ENCODE measurements around the gene TIAM1. TPM values are rescaled to one million over a fixed set of nuclear protein-coding genes. Genes with fewer than 3 reads are reported as not detected.

Gene TIAM1
- polyA plus RNA-seq, 3 donors, result 12.9 to 14.6 (median 13.4) TPM

DNA sequence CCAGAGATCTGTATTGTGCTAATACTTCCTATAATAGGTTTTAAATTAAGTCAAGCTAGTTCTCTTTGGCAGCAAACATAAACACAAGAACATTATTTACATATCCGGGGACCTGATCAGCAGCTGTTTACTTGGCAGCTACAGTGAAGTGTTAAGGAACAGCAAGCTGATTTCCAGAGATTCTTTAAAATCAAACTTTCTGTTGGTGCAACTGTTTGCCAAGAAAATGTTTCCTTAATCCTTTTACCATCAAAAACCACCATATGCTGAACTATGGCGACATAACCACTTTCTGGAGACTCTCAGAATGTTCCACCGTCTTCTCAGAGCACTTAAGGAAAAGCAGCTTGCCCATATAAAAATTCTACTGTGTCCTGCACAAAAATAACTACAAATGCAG, 198.8 kb downstream of the TIAM1 start:
- no peak for DNase-seq (ENCODE audit: low read depth in 3 of 3, low spot score in 2 of 3)

DNA sequence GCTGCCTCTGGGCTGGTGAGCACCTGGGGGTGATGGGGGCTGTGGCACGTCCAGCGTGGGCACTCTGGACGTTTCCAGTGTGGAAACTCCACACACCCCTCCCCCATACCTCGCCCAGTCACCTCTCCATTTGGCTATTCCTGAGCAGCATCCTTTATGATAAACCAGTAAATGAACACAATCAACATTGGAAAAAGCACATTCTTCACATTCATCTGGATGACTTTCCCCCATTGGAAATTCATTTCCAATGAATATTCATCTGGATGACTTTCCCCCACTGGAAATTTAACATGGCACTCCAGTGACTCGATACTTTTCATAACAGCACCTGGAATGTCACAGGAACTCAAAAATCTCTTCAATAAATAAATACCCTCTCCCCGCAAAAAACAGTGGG, 201.0 kb downstream of the TIAM1 start:
- no peak for DNase-seq (ENCODE audit: low read depth in 3 of 3, low spot score in 2 of 3)

DNA sequence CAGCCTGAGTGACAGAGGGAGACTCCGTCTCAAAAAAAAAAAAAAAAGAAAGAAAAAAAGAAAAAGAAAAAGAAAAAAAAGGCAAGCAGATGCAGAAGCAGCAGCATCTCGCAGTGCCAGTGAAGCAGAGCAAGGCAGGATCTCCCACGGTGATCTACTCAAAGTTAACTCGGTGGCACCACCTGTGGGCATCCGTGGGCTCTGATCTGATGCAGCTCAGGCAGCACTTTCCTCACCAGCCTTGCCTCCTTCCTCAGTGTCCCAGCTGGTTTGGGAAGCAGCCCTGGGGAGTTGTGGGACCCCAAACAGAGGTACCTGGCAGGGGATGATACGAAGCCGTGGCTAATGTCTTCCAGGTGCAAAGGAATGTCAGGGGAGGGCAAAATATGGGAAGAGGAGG, 201.5 kb downstream of the TIAM1 start:
- DNase-seq (ENCODE audit: low read depth in 3 of 3, low spot score in 2 of 3), result no peak

DNA sequence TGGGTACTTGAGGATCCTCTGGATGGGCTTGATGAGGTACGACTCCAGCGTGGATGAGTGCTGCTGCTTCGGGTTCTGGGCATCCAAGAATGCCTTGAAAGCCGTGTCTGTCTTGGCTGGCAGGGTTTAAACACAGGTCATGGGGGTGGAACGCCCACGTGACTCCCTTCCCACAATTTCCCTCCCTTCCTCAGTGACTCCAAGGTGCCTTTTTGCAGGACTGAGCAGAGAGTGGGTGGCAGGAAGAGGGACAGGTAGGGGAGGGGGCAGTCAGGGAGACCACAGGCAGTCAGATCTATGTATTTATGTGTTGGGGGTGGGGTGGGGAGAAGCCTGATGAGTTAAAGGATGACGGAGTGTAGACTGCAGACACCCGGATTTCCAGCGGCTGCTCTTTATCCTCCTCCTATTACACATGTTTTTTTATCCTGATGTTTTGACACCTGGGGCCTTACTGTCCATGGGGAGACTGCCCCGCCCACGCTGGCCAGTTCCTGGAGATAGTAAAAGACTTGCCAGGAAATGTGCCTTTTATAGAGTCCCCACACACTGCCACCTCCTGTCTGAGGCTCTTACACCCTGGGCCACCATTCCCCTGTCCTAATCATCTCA, 202.6 kb downstream of the TIAM1 start:
- DNase-seq (ENCODE audit: low read depth in 3 of 3, low spot score in 2 of 3), result no peak

DNA sequence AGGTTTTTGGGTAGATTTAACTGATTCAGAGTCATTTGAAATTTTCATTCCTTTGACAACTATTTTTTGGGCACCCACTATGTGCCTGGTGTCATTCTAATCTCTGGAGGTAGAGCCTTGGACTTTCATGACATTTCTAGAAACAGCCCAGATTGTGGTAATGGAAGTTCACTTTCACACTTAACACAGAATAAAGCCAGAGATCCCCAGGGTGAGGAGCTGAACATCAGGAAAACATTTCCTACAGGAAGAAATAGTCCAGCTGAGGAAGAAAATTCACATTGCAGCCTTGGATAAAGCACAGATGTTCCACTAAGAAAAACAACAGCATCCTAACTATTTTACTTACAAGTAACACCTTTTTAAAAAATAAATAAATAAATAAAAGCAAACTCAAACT, 203.4 kb downstream of the TIAM1 start:
- DNase-seq (ENCODE audit: low read depth in 3 of 3, low spot score in 2 of 3), result no peak

DNA sequence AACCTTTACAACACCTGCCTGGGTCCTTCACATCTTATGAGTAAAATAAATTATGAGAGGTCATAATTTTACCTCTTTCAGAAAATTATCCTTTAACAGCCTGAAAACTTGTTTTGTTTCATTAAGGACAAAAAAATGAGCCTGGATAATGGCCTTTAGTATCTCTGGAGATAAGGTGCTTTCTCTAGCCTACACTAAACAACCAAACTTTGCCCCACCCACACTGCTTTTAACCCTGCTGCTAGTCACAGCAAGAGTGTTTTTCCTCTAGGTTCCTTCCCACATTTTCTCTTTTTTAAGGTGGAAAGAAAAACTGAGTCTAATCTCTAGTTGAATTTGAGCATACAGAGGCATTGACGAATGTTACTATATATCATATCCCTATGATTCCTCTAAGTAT, 204.0 kb downstream of the TIAM1 start:
- DNase-seq (ENCODE audit: low read depth in 3 of 3, low spot score in 2 of 3), result no peak

DNA sequence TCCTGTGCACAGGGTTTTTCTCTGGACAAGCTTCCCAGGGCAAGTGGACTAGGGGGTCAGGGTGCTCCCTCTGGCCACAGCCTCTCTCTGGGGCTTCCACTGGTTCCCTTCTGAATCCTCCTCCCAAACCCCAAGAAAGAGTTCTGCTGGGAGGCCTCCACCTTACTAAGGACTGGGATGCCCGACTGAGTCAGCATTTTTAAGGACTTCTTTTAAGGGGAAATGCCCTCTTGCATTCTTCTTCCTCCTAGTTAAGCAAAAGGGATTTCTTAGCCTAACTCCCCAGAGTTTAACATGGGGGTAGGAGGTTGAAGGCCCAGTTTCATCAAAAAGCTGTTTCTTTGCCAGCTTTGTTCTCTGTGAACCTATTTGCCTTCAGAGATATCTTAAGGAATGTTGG, 206.1 kb downstream of the TIAM1 start:
- no peak for DNase-seq (ENCODE audit: low read depth in 3 of 3, low spot score in 2 of 3)

DNA sequence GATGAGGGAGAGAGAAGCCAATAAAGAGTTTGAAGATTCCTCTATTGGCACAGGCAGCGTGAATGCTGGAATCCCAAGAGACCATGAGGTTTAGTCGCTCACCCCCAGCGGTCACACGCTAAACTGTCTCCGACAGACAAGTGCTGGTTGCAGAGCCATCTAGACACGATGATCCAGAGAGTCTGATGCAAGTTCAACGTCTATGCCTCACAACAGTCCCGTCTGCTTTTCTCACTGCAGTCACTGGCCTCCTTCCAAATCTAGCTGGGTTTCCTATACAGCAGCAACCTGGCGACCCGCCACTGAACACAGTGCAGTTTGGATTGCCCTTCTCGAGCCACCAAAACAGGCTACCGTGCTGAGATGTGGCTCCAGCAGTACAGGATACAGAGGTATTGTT, 207.2 kb downstream of the TIAM1 start:
- DNase-seq (ENCODE audit: low read depth in 3 of 3, low spot score in 2 of 3), result no peak

DNA sequence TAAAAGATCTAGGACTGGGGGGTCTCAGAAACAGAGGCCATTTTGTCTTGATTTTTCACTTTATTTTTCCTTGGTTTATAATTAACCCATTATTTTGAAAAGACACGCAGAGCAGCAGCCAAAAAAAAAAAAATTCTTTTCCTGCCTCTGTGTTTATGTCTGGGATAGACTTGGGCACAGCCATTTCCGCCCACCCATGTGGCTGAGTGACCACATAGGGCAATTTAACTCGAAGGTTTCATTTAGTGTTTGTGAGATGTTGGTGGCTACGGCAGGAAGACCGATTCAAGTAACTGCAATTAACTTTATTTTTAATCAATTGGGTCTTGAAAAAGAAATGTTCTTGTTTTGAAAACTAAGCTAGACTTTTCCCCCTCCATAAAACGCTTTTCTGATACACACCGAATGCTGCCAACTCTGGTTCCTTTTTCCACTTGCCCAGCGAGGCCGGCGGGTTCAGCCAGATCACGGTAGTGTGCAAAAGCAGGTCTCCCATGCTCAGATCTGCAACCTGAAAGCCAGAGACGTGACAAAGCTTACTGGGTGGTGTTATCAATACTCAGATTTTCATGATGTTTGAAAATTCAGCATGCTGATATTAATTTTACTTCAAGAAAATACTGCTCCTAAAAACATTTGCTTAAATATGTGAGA, 208.4 kb downstream of the TIAM1 start:
- DNase-seq (ENCODE audit: low read depth in 3 of 3, low spot score in 2 of 3), result no peak

DNA sequence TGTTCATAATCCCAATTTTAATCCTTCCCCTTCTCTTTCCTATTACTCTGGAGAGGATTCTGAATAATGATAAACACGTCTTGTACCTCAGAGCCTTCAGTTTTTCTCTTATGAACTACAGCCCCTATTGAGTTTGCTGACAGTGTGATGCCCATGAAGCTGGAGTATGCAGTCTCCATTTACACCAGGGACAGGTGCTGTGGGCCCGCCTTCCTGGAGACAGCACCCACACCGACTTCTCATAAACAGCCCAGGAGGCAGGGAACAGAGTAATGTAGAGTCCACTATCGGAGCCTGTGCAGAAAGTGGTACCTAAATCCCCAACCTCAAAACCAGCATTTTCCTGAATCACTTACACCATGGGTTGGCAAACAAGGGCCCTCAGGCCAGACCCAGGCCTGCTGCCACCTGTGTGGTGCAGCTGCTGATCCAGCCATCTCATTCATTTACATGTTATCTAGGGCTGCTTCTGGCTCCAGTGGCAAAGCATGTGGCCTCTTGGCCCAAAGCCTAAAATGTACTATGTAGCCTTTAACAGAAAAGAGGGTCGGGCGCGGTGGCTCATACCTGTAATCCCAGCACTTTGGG, 210.7 kb downstream of the TIAM1 start:
- no peak for DNase-seq (ENCODE audit: low read depth in 3 of 3, low spot score in 2 of 3)

DNA sequence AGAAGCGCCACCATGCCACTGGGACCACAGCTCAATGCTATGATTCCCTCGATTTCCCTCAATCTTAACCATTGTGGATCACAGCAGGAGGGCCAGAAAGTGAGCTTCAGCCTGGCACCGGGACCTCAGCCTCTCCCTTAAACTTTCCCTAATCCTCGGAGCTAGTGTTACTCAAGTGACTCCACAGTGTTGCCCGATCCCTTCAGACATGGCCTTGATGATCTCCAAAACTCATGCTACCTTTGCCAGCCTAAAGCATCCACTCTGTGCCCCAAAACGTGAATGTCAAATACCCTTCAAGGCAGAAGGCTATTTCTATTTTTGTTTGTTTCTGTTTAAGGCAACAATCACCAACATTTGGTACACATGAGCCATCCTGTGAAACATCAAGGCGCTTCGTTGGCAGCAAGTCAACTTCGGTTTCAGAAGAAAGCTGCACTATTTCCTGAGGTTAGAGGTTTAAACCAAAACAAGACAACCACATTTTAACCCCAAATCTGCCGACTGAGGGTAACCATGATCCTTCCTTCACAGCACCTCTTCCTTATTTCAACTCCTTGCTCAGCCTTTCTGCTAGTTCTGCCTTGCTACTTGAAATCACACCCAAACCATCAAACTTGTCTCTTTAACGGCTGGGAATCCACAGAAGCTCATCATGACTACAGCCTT, 211.4 kb downstream of the TIAM1 start:
- no peak for DNase-seq (ENCODE audit: low read depth in 3 of 3, low spot score in 2 of 3)

DNA sequence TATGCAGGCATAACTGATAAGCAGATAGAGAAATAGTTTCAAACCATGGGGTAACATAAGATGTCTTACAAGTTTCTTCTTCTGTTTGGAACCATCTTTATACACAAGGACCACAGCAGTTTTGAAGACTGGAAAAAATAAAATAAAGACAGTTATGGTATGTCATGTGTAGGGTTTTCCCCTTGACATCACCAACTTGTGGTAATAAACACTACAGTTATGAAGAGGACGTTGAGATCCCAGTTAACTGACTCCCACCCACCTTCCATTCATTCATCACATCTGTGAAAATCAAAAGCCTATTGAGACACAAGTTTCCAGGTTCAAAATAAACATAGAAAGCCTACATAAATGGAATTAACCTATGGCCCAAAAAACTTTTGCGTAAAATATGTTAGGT, 213.2 kb downstream of the TIAM1 start:
- no peak for DNase-seq (ENCODE audit: low read depth in 3 of 3, low spot score in 2 of 3)

DNA sequence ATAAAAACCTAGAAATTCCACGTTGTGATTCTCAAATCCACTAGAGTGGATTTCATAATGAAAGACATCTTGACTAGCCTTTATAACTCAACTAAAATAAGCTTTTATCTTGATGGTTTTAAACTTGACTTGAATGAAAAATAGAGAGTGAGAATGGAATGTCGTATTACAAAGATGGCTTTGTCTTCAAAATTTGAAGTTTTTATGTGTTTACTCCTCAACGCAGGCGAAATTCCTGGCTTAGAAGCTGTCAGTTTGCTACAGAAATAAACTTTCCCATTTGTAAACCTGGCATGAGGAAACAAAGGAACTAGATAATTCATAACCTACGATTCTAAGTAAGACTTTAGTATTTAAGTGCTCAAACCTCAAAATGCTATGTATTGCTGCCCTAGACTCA, 215.8 kb downstream of the TIAM1 start:
- no peak for DNase-seq (ENCODE audit: low read depth in 3 of 3, low spot score in 2 of 3)

DNA sequence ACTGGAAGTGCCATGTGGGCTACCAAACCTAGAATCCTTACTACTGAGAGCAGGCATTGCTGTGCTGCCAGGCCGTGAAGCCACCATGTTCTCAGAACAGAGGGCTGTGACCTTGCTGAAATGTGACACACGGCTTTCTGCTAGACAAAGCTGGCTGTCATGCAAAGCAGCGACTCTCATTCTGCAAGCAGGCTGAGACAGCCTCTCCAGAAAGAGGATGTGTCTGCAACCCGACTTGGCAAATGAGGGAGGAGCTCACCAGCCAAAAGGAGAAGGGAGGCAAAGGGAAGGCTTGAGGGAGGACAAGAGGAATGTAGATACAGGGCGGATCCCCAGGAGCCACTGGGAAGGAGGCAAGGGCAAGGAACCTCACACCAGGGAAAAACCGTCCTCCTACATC, 220.1 kb downstream of the TIAM1 start:
- DNase-seq (ENCODE audit: low read depth in 3 of 3, low spot score in 2 of 3), result no peak

DNA sequence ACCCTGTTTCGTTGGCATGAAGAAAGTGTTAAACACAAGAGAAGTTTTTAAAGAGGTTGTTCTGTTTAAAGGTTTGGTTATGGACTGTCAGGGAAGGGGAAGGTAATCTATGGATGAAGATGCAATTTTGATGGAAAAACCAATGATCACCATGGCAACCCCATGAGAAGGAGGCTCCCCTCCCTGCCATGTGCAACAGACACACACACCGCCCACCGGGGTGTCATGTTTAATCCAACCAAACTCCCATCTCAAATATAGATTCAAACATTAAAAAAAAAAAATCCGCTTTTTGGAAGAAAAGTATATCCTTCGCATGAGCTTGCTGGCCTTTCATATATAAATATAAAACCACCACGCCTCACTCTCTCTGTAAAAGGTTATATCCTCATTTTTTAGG, 224.9 kb downstream of the TIAM1 start:
- no peak for DNase-seq (ENCODE audit: low read depth in 3 of 3, low spot score in 2 of 3)

DNA sequence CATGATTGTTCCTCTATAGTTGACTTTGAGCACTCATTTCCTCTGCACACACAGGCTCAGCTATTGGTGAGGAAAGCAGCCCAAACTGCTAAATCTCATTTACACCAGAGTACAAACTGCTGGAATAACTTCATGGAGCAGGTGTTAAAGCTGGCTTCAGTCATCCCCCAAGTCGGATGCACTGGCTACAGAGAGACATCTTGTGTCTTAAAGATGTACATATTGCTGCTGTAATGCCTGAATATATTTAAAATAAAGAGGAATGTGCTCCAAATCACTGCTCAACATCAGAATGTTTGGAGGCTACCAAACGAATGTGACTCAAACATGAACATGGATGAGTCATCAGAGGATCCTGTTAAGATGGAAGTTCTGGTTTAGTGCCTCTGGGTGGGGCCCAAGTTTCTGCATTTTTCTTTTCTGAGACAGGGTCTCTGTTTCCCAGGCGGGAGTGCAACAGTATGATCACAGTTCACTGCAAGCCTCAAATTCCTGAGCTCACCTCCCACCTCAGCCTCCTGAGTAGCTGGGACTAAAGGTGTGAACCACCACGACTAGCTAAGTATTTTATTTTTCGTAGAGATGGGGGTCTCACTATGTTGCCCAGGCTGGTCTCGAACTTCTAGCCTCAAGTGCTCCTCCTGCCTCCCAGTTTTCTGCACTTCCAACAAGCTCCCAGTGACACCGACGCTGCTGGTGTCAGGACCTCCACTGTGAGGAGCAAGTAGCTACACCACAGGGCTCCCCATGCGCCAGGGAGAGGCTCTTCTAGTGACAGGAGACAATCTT, 226.7 kb downstream of the TIAM1 start:
- DNase-seq (ENCODE audit: low read depth in 3 of 3, low spot score in 2 of 3), result no peak

DNA sequence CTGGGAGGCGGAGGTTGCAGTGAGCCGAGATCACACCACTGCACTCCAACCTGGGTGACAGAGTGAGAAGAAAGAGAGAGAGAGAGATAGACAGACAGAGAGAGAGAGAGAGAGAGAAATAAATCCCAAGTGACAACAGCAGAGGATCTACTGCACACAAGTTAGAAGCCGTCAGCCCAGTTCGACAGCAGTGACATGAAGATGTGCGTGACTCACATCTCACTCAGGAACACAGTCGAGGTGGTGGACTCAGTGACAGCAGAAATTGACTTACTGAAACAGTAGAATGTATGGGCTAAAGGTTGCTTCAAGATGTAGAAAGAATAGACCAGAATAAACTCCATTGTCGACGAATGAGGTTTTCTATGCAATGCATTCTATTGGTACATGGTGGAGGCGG, 228.8 kb downstream of the TIAM1 start:
- no peak for DNase-seq (ENCODE audit: low read depth in 3 of 3, low spot score in 2 of 3)

DNA sequence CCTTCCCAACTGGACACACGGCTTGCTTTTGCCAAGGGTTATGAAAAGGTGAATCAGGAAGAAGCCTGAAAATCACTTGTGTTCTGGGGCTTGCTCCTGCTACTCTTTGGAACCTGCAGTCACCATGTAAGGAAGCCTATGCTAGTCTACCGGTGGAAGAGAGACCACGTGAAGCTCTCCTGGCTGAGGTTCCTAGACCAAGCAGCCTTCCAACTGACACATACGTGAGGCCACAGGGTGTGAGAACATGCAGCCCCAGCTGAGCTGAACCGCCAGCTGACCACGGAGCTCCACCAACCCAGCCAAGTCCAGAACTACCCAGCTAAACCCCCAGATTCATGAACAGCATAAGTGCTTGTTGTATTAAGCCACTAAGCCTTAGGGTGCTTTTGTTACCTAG, 233.0 kb downstream of the TIAM1 start:
- no peak for DNase-seq (ENCODE audit: low read depth in 3 of 3, low spot score in 2 of 3)

DNA sequence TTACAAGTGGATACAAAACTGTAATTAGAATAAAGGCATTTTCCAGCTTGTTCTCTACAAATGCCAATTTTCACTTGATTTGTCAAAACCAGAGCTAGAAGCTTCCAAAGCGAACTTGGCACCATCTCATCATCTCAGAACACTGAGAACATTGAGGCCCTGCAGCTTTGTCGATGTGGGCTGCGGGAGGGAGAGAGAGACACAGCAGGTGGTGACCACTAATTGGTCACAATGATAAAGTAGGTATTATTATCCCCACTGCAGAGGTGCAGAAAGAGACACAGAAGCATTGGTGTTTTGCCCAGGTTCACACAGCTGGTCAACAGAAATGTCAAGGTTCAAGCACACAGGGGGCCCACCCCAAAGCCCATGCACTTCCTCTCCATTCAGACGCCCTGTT, 233.6 kb downstream of the TIAM1 start:
- DNase-seq (ENCODE audit: low read depth in 3 of 3, low spot score in 2 of 3), result no peak

DNA sequence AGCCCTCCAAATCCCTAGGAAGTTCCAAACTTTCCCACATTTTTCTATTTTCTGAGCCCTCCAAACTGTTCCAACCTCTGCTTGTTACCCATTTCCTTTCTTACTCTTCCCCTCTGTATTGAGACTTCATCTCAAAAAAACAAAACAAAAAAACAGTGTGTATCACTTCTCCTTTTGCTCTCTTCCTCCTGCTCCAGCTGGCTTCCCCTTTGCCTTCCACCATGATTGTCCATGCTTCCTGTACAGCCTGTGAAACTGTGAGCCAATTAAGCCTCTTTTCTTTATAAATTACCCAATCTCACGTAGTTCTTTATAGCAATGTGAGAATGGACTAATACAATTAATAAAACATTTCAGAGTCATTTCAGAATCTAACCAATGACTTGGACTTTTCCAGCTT, 236.2 kb downstream of the TIAM1 start:
- no peak for DNase-seq (ENCODE audit: low read depth in 3 of 3, low spot score in 2 of 3)

DNA sequence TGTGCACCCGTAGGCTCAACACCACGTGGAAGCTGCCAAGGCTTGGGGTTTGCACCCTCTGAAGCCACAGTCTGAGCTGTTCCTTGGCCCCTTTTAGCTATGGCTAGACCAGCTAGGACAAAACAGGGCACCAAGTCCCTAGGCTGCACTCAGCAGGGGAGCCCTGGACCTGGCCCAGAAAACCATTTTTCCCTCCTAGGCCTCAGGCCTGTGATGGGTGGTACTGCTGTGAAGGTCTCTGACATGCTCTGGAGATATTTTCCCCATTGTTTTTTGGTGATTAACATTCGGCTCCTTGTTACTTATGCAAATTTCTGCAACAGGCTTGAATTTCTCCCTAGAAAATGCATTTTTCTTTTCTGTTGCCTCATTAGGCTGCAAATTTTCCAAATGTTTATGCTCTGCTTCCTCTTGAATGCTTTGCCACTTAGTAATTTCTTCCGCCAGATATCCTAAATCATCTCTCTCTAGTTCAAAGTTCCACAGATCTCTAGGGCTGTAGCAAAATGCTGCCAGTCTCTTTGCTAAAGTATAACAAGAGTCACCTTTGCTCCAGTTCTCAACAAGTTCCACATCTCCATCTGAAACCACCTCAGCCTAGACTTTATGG, 236.8 kb downstream of the TIAM1 start:
- DNase-seq (ENCODE audit: low read depth in 3 of 3, low spot score in 2 of 3), result no peak

Measured in right renal cortex interstitium (tissue), 3 donors.